ENCODE measurements around the gene MMP24OS.

- TF ChIP-seq CTCF (conservative IDR thresholded peaks at IDR 0.05) (no peak), ZFX (IDR thresholded peaks at IDR 0.05) (no peak)
Observed at GRCh38 chr20:35318502-35319157, 40.7 kb upstream of the MMP24OS start.

Data from C4-2B (cell line).